Upper lobe of right lung (tissue), 1 donor: ENCODE results near the gene SIK3. TPM values are rescaled to one million over a fixed set of nuclear protein-coding genes. Genes with fewer than 3 reads are reported as not detected.

ENCODE experiments used
- ATAC-seq: fragments of 200-7000 bp; cut with Tn5 transposase; one replicate; pipeline ENCODE4 v1.9.1; 2020; ENCODE audit warnings: mild to moderate bottlenecking, moderate library complexity
- DNase-seq: peaks from one replicate; pipeline ENCODE4 v3.0.0-alpha.2; 2020
- H3K27ac ChIP-seq: fragments of 200-600 bp; one replicate; pipeline ENCODE4 v1.8.0; 2022
- H3K27me3 ChIP-seq: fragments of 200-600 bp; one replicate; pipeline ENCODE4 v1.8.0; 2022; ENCODE audit warnings: mild to moderate bottlenecking
- H3K36me3 ChIP-seq: fragments of 200-600 bp; one replicate; pipeline ENCODE4 v1.8.0; 2022
- H3K4me1 ChIP-seq: fragments of 200-600 bp; one replicate; pipeline ENCODE4 v1.8.0; 2022
- H3K4me3 ChIP-seq: fragments of 200-600 bp; one replicate; pipeline ENCODE4 v1.8.0; 2022; ENCODE audit warnings: mild to moderate bottlenecking
- H3K9me3 ChIP-seq: fragments of 200-600 bp; one replicate; pipeline ENCODE4 v1.8.0; 2022
- intact Hi-C: fragments of 100-400 bp; cut with DNase I; formaldehyde crosslinking; loops from one replicate; pipeline ENCODE4 v1.11.0; 2022
- total RNA-seq: library from RNA; stranded (reverse); fragmentation: NEBNext Ultra II Directional; extraction: Animal tissue kit (Norgen Biotek cat#: 25700); gene quantifications from one replicate; pipeline ENCODE4 v1.2.1, GENCODE V29; 2021
- TF ChIP-seq, protein P1 (sequence below): fragments of 200-600 bp; IDR thresholded peaks from one replicate; pipeline ENCODE4 v1.8.0; 2022; ENCODE audit warnings: antibody characterized with exemption
- donor health status: DM: no; HTN: yes; CAD: no; lungs with severe emphysema.

SIK3 gene
- total RNA-seq, 1 donor from 2014 or later = 37.1 TPM

DNA sequence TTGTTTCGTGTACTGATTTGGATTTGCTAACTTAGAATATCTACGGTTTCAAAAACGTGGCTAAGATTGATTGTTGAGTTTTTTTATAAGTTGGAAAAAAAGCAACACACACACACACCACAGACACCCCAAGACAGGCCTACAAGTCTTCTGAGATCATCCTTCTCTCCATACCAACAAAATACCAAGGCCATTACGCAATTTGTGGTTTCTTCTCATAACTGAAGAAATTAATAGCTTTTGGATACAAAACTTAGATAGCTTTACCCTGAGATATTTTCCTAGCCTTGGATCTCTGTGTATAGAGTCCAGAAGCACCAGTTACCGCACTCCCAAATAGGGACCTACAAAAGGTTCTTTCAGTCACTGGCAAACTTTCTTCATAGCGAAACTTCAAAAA lies 113.6 kb downstream of the SIK3 start:
- intact Hi-C loops = no loop called here
- ATAC-seq = peak; percentile 42
- H3K27ac ChIP-seq = no peak overlapping the region
- no peak overlapping the region for H3K4me3 ChIP-seq
- no peaks in the 10 kb centered on the region for H3K36me3 ChIP-seq
- H3K9me3 ChIP-seq = no peaks in the 10 kb centered on the region
- H3K27me3 ChIP-seq = no peaks in the 10 kb centered on the region
- DNase-seq = no peak
- TF ChIP-seq, protein P1, sequence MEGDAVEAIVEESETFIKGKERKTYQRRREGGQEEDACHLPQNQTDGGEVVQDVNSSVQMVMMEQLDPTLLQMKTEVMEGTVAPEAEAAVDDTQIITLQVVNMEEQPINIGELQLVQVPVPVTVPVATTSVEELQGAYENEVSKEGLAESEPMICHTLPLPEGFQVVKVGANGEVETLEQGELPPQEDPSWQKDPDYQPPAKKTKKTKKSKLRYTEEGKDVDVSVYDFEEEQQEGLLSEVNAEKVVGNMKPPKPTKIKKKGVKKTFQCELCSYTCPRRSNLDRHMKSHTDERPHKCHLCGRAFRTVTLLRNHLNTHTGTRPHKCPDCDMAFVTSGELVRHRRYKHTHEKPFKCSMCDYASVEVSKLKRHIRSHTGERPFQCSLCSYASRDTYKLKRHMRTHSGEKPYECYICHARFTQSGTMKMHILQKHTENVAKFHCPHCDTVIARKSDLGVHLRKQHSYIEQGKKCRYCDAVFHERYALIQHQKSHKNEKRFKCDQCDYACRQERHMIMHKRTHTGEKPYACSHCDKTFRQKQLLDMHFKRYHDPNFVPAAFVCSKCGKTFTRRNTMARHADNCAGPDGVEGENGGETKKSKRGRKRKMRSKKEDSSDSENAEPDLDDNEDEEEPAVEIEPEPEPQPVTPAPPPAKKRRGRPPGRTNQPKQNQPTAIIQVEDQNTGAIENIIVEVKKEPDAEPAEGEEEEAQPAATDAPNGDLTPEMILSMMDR = no peak
- H3K4me1 ChIP-seq = peaks cover 48% of the 10 kb centered on the region

DNA sequence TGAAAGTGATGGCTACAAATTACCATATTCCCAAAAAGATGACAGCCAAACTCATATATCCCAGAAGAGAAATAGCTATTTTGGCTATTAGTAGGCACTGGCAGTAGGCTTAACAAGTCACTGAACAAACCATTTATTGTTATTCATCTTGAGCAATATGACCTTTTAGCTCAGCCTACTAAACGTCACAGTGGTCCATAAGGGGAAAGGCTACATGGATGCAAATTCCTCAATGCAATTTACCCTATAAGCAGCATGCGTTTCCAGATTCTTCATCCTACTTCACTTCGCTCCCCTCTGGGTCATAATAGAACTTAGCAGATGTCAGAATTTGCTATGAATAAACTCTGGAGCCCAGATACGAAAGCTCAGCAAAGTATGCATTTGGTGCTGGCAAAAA lies 114.0 kb downstream of the SIK3 start:
- ATAC-seq (no peak), DNase-seq (no peak)
- Histone ChIP-seq H3K27me3 (no peaks in the 10 kb centered on the region), H3K4me3 (no peak overlapping the region), H3K27ac (no peak overlapping the region), H3K4me1 (peaks cover 48% of the 10 kb centered on the region), H3K36me3 (no peaks in the 10 kb centered on the region), H3K9me3 (no peaks in the 10 kb centered on the region)
- intact Hi-C loops = no loop called here
- TF ChIP-seq, protein P1 = no peak

DNA sequence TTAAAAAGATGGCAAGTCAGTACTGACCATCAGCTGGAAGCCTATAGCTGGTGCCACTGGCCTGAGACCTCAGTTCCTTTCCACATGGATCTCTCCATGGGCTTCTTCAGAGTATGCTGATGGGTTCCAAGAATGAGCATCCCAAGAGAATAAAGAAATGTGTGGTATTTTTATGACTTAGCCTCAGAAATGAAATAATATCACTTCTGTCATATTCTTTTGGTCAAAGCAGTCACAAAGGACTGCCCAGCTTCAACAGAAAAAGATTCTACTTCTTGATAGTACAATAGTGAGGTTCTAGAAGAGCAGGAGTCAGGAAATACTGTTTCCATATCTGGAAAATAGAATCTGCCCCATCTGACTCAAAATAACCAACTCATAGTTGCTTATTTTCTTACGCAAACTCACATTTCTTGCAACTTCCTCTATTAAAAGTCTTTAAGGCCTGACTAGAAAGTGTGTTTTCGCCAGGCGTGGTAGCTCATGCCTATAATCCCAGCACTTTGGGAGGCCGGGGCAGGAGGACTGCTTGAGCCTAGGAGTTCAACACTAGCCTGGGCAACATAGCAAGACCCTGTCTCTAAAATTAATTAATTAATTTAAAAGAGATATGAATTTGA lies 116.9 kb downstream of the SIK3 start:
- Histone ChIP-seq H3K27me3 (no peaks in the 10 kb centered on the region), H3K4me1 (peaks cover 39% of the 10 kb centered on the region), H3K36me3 (no peaks in the 10 kb centered on the region), H3K27ac (no peak overlapping the region), H3K9me3 (no peaks in the 10 kb centered on the region), H3K4me3 (no peak overlapping the region)
- intact Hi-C loops = no loop called here
- DNase-seq (no peak), ATAC-seq (peak; percentile 39)
- TF ChIP-seq, protein P1 = no peak

DNA sequence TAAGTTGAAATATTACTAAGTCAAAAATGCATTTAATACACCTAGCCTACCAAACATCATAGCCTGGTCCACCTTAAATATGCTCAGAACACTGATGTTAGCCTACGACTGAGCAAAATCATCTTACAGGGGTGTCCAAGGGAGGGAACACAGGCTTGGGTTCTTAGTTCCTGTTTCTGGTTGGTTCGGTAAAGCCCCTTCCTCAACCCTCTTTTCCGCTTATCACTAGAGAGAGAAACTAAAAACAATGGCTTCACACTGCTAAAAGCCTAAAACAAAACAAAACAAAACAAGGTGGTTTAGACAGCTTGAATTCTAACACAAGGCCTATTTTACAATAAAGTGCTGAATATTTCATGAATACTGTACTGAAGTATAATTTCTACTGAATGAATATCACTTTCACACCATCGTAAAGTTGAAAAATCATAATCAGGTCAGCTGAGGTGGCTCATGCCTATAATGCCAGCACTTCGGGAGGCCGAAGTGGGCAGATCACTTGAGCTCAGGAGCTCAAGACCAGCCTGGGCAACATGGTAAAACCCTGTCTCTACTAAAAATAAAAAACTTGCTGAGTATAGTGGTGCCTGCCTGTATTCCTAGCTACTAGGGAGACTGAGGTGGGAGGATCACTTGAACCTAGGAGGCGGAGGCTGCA lies 118.0 kb downstream of the SIK3 start:
- TF ChIP-seq, protein P1 = no peak
- ATAC-seq (peak; percentile 43), DNase-seq (no peak)
- H3K27me3 ChIP-seq = no peaks in the 10 kb centered on the region
- H3K4me1 ChIP-seq = peaks cover 28% of the 10 kb centered on the region
- no peak overlapping the region for H3K27ac ChIP-seq
- H3K36me3 ChIP-seq = no peaks in the 10 kb centered on the region
- H3K4me3 ChIP-seq = no peak overlapping the region
- intact Hi-C loops = no loop called here
- no peaks in the 10 kb centered on the region for H3K9me3 ChIP-seq

DNA sequence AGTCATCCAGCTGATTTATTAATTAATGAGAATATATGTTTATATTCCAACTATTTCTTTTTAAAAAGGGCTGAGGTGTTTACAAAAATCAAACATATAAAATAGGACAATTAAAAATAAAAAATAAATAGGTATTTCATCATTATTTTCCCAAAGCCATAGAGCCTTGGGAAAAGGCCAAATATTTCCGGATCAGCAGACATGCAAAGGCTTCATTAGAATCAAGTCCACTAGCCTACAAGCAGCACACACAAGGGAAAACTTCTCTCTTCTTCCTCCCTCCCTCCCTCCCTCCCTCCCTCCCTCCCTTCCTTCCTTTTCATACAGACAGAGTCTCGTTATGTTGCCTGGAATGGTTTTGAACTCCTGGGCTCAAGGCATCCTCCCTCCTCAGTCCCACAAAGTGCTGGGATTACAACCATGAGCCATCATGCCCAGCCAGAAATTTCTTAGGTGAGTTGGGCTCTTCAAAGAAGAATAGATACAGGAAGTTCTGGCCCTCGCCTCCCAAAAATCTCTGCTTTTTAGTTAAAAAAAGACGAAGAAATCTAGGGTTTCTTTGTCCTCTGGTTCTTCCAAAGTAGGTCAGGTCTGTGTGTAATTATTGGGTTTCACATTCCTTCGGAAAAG lies 121.2 kb downstream of the SIK3 start:
- Histone ChIP-seq H3K27me3 (no peaks in the 10 kb centered on the region), H3K9me3 (no peaks in the 10 kb centered on the region), H3K4me3 (no peak overlapping the region), H3K4me1 (peaks cover 15% of the 10 kb centered on the region), H3K36me3 (no peaks in the 10 kb centered on the region), H3K27ac (no peak overlapping the region)
- ATAC-seq (no peak), DNase-seq (no peak)
- intact Hi-C loops = no loop called here
- TF ChIP-seq, protein P1 = no peak
